Right lobe of liver (tissue), 6 donors: ENCODE results near the gene DLG1. TPM values are rescaled to one million over a fixed set of nuclear protein-coding genes. Genes with fewer than 3 reads are reported as not detected.

Source experiments
- ATAC-seq, 4 donors: fragments of 200-7000 bp; cut with Tn5 transposase; one replicate each; pipeline ENCODE4 v1.9.1; 2020; ENCODE audit warnings: mild to moderate bottlenecking in 4 of 4, moderate library complexity in 4 of 4
- DNase-seq, 3 donors: peaks; one replicate each; pipeline ENCODE4 v3.0.0-alpha.2; 2020
- H3K27ac ChIP-seq, 3 donors: fragments of 200-600 bp; one replicate each; pipeline ENCODE4 v1.8.0; 2022
- H3K27me3 ChIP-seq, 2 donors: fragments of 200-600 bp; one replicate each; pipeline ENCODE4 v1.8.0; 2022
- H3K36me3 ChIP-seq, 4 donors: fragments of 200-600 bp; sonication (generic) in 1 of 4; one replicate each; pipeline versions ENCODE4 v1.5.1 to v1.8.0; 2017 to 2022; ENCODE audit warnings: control low read depth in 1 of 4
- H3K4me1 ChIP-seq, 4 donors: fragments of 200-600 bp; sonication (generic) in 1 of 4; one replicate each; pipeline versions ENCODE4 v1.5.1 to v1.8.0; 2017 to 2022; ENCODE audit warnings: control low read depth in 1 of 4
- H3K4me3 ChIP-seq, 3 donors: fragments of 200-600 bp; one replicate each; pipeline ENCODE4 v1.8.0; 2022
- H3K9me3 ChIP-seq, 4 donors: fragments of 200-600 bp; sonication (generic) in 1 of 4; one replicate each; pipeline versions ENCODE4 v1.5.1 to v1.8.0; 2017 to 2022; ENCODE audit warnings: control low read depth in 1 of 4
- POLR2A ChIP-seq: fragments of 450-650 bp; IDR thresholded peaks from one replicate; pipeline ENCODE4 v1.6.1; 2017; ENCODE audit warnings: antibody characterized with exemption, mild to moderate bottlenecking
- WGBS: methylation state at CpG from one replicate; pipeline ENCODE4 v1.1.6; 2018; ENCODE audit warnings: low coverage, low lambda C conversion rate; ENCODE audit not compliant: insufficient coverage; ENCODE audit errors: missing lambda C conversion rate; 5-methylcytosine and 5-hydroxymethylcytosine counted together
- intact Hi-C, 2 donors: fragments of 100-400 bp; cut with DNase I; formaldehyde crosslinking; loops; one replicate each; pipeline versions ENCODE4 v1.11.2 to v1.14.1; 2022
- total RNA-seq, 6 experiments: library from RNA; depleted of rRNA in 2 of 6; stranded (reverse); fragments of >200 nt in 2 of 6; fragmentation: NEBNext Ultra II Directional in 3 of 6; extraction: Animal tissue kit (Norgen Biotek cat#: 25700) in 3 of 6; gene quantifications; one replicate each; pipeline versions ENCODE4 v1.1.0 to v1.2.4, GENCODE V29; 2016 to 2023
- TF ChIP-seq, protein P1 (sequence below), 4 donors: fragments of 200-600 bp in 3 of 4; fragments of 450-650 bp in 1 of 4; IDR thresholded peaks; one replicate each; pipeline versions ENCODE4 v1.5.1 to v1.8.0; 2016 to 2022; ENCODE audit warnings: antibody characterized with exemption in 4 of 4, mild to moderate bottlenecking in 2 of 4
- donor health status: DM: no; HTN: yes; CAD: no.
- donor health status: DM: no; HTN: no; CAD: no.
- donor health status: DM: no; HTN: no; CAD: no.
- donor health status: DM: no; HTN: yes; CAD: no.
- donor health status: DM: no; HTN: yes; CAD: no.

The DLG1 gene
- total RNA-seq, 6 experiments from 2014 or later = 36.1 to 50.2 (median 44.2) TPM

DNA sequence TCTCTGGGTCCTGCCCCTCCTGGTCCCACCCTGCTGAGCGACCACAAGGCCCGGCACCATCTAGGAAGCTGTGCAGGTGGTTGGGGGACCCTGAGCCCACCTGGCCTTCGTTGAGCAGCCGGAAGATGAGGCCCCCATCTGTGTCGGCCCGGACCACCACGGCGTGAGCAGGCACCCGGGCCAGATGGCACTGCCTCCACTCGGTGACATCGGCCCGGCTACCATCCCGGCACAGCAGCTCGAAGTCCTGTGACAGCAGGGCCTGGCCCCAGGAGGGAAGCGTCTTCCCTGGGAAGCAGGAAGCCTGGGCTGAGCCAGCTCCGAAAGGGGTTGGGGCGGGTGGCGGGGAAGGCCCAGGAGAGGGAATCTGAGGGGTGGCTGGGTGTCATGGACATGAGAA is 281.4 kb downstream of the DLG1 start:
- no CpG with 5 or more reads among the region's 18 CpGs for WGBS
- Histone ChIP-seq H3K4me1 (no peaks in the 10 kb centered on the region), H3K4me3 (no peak overlapping the region), H3K27me3 (no peaks in the 10 kb centered on the region), H3K36me3 (no peaks in the 10 kb centered on the region), H3K27ac (no peak overlapping the region), H3K9me3 (no peaks in the 10 kb centered on the region)
- ATAC-seq (no peak), DNase-seq (no peak)
- intact Hi-C loops = no loop called here
- TF ChIP-seq, protein P1, sequence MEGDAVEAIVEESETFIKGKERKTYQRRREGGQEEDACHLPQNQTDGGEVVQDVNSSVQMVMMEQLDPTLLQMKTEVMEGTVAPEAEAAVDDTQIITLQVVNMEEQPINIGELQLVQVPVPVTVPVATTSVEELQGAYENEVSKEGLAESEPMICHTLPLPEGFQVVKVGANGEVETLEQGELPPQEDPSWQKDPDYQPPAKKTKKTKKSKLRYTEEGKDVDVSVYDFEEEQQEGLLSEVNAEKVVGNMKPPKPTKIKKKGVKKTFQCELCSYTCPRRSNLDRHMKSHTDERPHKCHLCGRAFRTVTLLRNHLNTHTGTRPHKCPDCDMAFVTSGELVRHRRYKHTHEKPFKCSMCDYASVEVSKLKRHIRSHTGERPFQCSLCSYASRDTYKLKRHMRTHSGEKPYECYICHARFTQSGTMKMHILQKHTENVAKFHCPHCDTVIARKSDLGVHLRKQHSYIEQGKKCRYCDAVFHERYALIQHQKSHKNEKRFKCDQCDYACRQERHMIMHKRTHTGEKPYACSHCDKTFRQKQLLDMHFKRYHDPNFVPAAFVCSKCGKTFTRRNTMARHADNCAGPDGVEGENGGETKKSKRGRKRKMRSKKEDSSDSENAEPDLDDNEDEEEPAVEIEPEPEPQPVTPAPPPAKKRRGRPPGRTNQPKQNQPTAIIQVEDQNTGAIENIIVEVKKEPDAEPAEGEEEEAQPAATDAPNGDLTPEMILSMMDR (IDR thresholded peaks at IDR 0.05) = no peak
- TF ChIP-seq POLR2A = no peak

DNA sequence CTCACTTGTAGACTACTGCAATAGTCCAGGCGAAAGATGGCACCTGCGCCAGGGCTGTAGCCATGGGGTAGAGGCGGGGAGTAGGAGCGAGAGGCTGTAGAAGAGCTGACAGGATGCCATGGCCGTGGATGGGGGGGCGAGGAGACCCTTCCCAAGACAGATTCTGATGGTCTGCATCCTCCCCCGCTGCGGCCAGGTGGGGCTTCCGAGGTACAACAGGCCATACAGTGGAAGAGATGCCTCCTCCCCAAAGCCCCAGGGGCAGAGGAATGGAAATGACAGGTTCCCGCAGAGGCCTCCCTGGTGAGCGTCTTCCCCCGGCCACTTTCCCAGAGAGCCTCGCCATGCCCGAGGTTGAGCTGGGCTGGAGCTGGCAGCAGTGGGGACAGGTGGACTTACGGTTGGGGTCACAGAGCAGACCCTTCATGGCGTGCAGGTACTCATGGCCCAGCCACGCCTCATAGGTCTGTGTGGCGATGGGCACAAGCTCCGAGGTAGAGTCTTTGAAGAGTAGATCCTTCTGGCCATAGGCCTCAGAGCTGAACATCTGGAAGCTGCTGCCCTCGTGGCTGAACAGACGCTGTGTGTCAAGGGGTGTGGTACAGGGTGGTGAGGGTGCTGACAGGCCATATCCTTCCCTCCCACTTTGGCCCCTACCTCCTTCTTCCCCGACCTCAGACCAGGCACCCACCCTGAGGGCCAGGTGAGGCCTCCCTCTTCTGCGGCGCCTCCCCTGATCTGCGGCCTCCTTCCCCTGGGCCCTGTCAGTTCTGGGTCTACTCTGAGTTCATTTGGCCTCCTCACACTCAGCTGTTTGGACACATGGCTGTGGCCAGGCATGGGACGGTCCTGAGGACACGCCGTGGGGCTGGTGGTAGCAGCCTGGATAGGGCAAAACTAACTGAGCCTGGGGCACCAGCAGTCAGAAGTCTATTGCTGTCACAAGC is 282.3 kb downstream of the DLG1 start:
- intact Hi-C loops = no loop called here
- Histone ChIP-seq H3K9me3 (no peaks in the 10 kb centered on the region), H3K4me1 (no peaks in the 10 kb centered on the region), H3K36me3 (no peaks in the 10 kb centered on the region), H3K4me3 (no peak overlapping the region), H3K27me3 (no peaks in the 10 kb centered on the region), H3K27ac (no peak overlapping the region)
- TF ChIP-seq POLR2A = no peak
- TF ChIP-seq, protein P1 (IDR thresholded peaks at IDR 0.05) = no peak
- DNase-seq (no peak), ATAC-seq (no peak)
- WGBS = 95% methylated on average over 7 of the region's 28 CpGs

DNA sequence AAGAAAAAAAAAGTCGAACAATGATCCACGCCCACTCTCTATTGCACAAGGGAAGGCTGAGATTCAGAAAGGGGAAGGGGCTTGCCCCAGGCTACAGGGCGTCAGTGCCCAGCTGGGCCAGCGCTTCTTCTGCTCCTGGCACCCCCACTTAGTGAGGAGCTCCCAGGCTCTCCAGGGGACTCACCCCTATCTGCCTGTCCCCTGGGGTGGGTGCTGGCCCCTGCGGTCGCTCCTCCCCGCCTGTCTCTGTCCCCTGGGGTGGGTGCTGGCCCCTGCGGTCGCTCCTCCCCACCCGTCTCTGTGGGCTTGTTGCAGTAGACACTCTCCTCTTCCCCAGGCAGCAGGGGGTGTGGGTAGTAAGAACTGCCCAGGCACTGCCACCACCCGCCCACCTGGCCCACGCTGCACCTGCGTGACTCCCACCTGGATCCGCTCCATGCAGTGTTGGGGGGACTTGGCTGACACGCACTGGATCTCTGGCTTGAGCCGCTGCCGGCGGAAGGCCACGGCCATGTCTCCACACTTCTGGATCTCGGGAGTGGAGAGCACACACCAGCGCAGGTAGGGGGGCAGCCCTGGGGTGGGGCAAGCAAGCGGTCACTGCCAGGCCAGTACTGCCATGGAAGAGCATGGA is 283.4 kb downstream of the DLG1 start:
- H3K27ac ChIP-seq = no peak overlapping the region
- intact Hi-C loops = no loop called here
- H3K4me3 ChIP-seq = no peak overlapping the region
- DNase-seq (no peak), ATAC-seq (peak in 1 of 4 donors; percentile 7)
- no peaks in the 10 kb centered on the region for H3K4me1 ChIP-seq
- H3K36me3 ChIP-seq = no peaks in the 10 kb centered on the region
- WGBS = 80% methylated on average over 5 of the region's 22 CpGs
- no peaks in the 10 kb centered on the region for H3K9me3 ChIP-seq
- TF ChIP-seq POLR2A = no peak
- H3K27me3 ChIP-seq = no peaks in the 10 kb centered on the region

DNA sequence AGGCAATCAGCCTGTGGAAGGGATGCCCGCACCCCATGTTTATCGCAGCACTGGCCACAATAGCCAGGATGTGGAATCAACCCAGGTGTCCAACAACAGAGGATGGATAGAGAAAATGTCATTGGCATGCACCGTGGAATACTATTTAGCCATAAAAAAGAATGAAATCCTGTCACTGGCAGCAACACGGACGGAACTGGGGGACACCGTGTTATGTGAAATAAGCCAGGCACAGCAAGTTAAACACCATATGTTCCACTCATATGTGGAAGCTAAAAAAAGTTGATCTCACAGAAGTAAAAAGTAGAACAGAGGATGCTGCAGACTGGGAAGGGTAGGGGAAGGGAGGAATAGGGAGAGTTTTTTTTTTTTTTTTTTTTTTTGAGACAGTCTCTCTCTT is 284.4 kb downstream of the DLG1 start:
- Histone ChIP-seq H3K4me1 (no peaks in the 10 kb centered on the region), H3K4me3 (no peak overlapping the region), H3K27me3 (no peaks in the 10 kb centered on the region), H3K27ac (no peak overlapping the region), H3K9me3 (no peaks in the 10 kb centered on the region), H3K36me3 (no peaks in the 10 kb centered on the region)
- ATAC-seq (no peak), DNase-seq (no peak)
- intact Hi-C loops = no loop called here
- WGBS = 96% methylated on average over 6 of the region's 6 CpGs
- TF ChIP-seq, protein P1 (IDR thresholded peaks at IDR 0.05) = no peak
- TF ChIP-seq POLR2A = no peak

DNA sequence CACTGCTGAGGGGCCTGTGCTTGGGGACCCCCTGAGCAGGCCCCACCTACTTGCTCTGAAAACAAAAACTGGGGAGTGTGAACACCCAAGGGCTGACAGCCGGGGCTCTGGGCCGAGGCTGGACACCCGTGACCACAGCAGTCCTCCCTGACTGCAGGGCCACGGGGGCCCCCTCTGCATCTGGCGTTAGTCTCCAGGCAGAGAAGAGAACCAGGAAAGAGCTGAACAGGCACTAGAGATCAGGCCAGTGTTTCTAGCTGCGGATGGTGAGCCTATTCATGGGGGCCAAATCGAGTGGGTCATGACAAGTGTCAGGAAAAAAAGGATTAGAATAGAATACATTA is 285.9 kb downstream of the DLG1 start:
- H3K9me3 ChIP-seq = no peaks in the 10 kb centered on the region
- no peak for TF ChIP-seq POLR2A
- TF ChIP-seq, protein P1 (IDR thresholded peaks at IDR 0.05) = no peak
- intact Hi-C loops = no loop called here
- ATAC-seq = no peak
- H3K4me1 ChIP-seq = no peaks in the 10 kb centered on the region
- no peak overlapping the region for H3K27ac ChIP-seq
- 87% methylated on average over 7 of the region's 7 CpGs for WGBS
- no peak for DNase-seq
- H3K27me3 ChIP-seq = no peaks in the 10 kb centered on the region
- H3K4me3 ChIP-seq = no peak overlapping the region
- H3K36me3 ChIP-seq = no peaks in the 10 kb centered on the region
